OCI-LY3 (cell line): Measurements from ENCODE around the gene CEACAM20.

Experiments
- CTCF ChIP-seq: fragments of 200-600, 300-600 bp; sonication (generic); IDR thresholded peaks from 2 replicates; pipeline ENCODE4 v1.5.1; 2014; ENCODE audit warnings: antibody characterized with exemption, low read length, low read depth
- EZH2phosphoT487 ChIP-seq: fragments of 200-600 bp; shearing (Covaris generic); IDR thresholded peaks from 2 replicates; pipeline ENCODE4 v1.6.1; 2018; ENCODE audit warnings: antibody characterized with exemption, mixed run types, low read depth

GRCh38 chr19:44509478-44509877, 20.0 kb downstream of the CEACAM20 start:
- no peak for TF ChIP-seq CTCF
- no peak for TF ChIP-seq EZH2phosphoT487
